Mucosa of descending colon (tissue), 3 donors: ENCODE data around the gene COL18A1. TPM values are rescaled to one million over a fixed set of nuclear protein-coding genes. Genes with fewer than 3 reads are reported as not detected.
"Not testable (repeated sequence)": the region's sequence is repeated elsewhere in the genome, so short reads cannot be mapped to it uniquely, and the experiment has no call there.

Experiments used
- ATAC-seq: fragments of 200-7000 bp; cut with Tn5 transposase; one replicate; pipeline ENCODE4 v1.9.1; 2020; ENCODE audit warnings: mild to moderate bottlenecking, moderate library complexity
- DNase-seq, 3 donors: peaks; one replicate each; pipeline ENCODE4 v3.0.0-alpha.2; 2020
- H3K36me3 ChIP-seq: fragments of 200-600 bp; one replicate; pipeline ENCODE4 v1.8.0; 2021; ENCODE audit warnings: low read depth, mild to moderate bottlenecking
- H3K4me1 ChIP-seq: fragments of 200-600 bp; one replicate; pipeline ENCODE4 v1.8.0; 2021; ENCODE audit warnings: low read depth, mild to moderate bottlenecking
- H3K4me3 ChIP-seq: fragments of 200-600 bp; one replicate; pipeline ENCODE4 v1.8.0; 2021; ENCODE audit warnings: mild to moderate bottlenecking
- H3K9me3 ChIP-seq: fragments of 200-600 bp; one replicate; pipeline ENCODE4 v1.8.0; 2021; ENCODE audit warnings: mild to moderate bottlenecking
- intact Hi-C, 2 donors: fragments of 100-400 bp; cut with DNase I in 1 of 2; cut with micrococcal nuclease in 1 of 2; formaldehyde crosslinking; loops; one replicate each; pipeline versions ENCODE4 v1.11.0 to v1.11.1; 2022; cut with DNase I, micrococcal nuclease
- total RNA-seq, 3 donors: library from RNA; stranded (reverse); fragmentation: NEBNext Ultra II Directional in 2 of 3; extraction: Animal tissue kit (Norgen Biotek cat#: 25700) in 2 of 3; gene quantifications; one replicate each; pipeline versions ENCODE4 v1.2.1 to v1.2.4, GENCODE V29; 2021 to 2023
- TF ChIP-seq, protein P1 (sequence below): fragments of 200-600 bp; IDR thresholded peaks from one replicate; pipeline ENCODE4 v1.8.0; 2022; ENCODE audit warnings: antibody characterized with exemption, mild to moderate bottlenecking
- donor health status: DM: no; HTN: no; CAD: no; lungs with moderate emphysema.
- donor health status: DM: no; HTN: no; CAD: no.
- donor health status: DM: no; HTN: yes; CAD: no.

The COL18A1 gene
- total RNA-seq, 3 donors from 2014 or later, result 4.6 to 46.9 (median 21.3) TPM

- DNase-seq (peak in 2 of 3 donors; percentile 23 to 31), ATAC-seq (no peak)
- H3K9me3 ChIP-seq, result no peaks in the 10 kb centered on the region
- H3K4me1 ChIP-seq, result no peaks in the 10 kb centered on the region
- H3K4me3 ChIP-seq, result no peak overlapping the region
- TF ChIP-seq, protein P1, sequence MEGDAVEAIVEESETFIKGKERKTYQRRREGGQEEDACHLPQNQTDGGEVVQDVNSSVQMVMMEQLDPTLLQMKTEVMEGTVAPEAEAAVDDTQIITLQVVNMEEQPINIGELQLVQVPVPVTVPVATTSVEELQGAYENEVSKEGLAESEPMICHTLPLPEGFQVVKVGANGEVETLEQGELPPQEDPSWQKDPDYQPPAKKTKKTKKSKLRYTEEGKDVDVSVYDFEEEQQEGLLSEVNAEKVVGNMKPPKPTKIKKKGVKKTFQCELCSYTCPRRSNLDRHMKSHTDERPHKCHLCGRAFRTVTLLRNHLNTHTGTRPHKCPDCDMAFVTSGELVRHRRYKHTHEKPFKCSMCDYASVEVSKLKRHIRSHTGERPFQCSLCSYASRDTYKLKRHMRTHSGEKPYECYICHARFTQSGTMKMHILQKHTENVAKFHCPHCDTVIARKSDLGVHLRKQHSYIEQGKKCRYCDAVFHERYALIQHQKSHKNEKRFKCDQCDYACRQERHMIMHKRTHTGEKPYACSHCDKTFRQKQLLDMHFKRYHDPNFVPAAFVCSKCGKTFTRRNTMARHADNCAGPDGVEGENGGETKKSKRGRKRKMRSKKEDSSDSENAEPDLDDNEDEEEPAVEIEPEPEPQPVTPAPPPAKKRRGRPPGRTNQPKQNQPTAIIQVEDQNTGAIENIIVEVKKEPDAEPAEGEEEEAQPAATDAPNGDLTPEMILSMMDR, result no peak
- no peaks in the 10 kb centered on the region for H3K36me3 ChIP-seq
- intact Hi-C loops, result no loop called here
These were observed 94.3 kb downstream of the COL18A1 start for GRCh38 chr21:45499201-45499750.

DNA sequence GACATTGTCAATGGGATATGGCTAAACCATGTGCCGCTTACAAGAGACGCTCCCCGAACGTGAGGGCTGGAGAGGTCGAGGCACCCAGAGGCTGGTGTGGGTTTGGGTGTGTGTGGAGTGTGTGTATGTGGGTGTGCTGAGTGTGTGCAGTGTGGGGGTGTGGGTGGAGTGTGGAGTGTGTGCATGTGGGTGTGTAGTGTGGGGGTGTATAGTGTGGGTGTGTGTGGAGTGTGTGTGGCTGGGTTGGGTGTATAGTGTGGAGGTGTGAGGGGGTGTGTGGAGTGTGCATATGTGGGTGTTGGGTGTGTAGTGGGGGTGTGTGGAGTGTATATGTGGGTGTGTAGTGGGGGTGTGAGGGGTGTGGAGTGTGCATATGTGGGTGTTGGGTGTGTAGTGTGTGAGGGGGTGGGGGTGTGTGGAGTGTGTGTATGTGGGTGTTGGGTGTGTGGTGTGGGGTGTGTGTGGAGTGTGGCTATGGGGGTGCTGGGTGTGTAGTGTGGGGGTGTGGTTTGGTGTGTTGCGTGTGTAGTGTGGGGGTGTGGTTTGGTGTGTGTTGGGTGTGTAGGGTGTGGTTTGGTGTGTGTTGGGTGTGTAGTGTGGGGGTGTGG is 95.1 kb downstream of the COL18A1 start:
- TF ChIP-seq, protein P1, result no peak
- no peaks in the 10 kb centered on the region for H3K9me3 ChIP-seq
- no peaks in the 10 kb centered on the region for H3K36me3 ChIP-seq
- ATAC-seq (no peak), DNase-seq (peak in 2 of 3 donors; percentile 13 to 15)
- no peaks in the 10 kb centered on the region for H3K4me1 ChIP-seq
- intact Hi-C loops, result no loop called here
- no peak overlapping the region for H3K4me3 ChIP-seq

DNA sequence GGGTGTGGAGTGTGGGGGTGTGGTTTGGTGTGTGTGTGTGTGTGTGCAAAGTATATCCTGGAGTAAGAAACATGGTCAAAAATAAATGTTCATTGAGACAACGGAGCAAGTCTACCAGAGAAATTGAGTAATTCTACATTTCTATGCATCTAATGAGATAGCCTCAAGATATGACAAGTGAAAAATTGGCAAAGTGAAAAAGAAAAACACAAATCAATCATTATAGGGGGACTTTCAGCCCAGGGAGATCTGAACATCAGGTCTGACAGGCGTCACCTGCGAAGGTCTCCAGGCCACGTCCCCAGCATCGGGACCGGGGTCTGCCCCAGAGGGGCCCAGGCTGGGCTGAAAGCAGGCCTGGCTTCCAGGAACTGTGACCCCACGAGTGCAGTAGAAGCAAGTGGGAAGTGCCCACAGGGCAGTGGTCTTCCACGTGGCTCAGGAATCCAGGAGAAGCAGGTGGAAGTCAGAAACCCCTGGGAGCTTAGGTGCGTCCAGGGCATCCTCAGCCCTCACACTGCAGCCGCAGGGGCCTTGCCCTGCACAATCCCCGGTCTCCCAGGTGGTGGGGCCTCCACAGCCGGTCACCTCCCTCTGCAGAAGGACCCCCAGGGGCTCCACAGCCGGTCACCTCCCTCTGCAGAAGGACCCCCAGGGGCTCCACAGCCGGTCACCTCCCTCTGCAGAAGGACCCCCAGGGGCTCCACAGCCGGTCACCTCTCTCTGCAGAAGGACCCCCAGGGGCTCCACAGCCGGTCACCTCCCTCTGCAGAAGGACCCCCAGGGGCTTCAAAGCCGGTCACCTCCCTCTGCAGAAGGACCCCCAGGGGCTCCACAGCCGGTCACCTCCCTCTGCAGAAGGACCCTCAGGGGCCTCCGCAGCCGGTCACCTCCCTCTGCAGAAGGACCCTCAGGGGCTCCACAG is 96.4 kb downstream of the COL18A1 start:
- ATAC-seq, H3K4me1 ChIP-seq, H3K4me3 ChIP-seq, H3K9me3 ChIP-seq, H3K36me3 ChIP-seq, intact Hi-C loops: not testable (repeated sequence)
- peak in 2 of 3 donors; percentile 21 to 35 for DNase-seq

GRCh38 chr21:45502006-45502345 is 97.0 kb downstream of the COL18A1 start:
- Histone ChIP-seq H3K4me1 (no peaks in the 10 kb centered on the region), H3K36me3 (no peaks in the 10 kb centered on the region), H3K9me3 (no peaks in the 10 kb centered on the region), H3K4me3 (no peak overlapping the region)
- ATAC-seq (no peak), DNase-seq (peak in 1 of 3 donors; percentile 19)
- intact Hi-C loops, result no loop called here
- TF ChIP-seq, protein P1, result no peak

GRCh38 chr21:45502600-45502999 is 97.6 kb downstream of the COL18A1 start:
- ATAC-seq, result no peak
- Histone ChIP-seq H3K4me3 (no peak overlapping the region), H3K4me1 (no peaks in the 10 kb centered on the region), H3K36me3 (no peaks in the 10 kb centered on the region), H3K9me3 (no peaks in the 10 kb centered on the region)
- intact Hi-C loops, result no loop called here
- peak in 2 of 3 donors; percentile 7 to 17 for DNase-seq
- TF ChIP-seq, protein P1, result no peak

- H3K9me3 ChIP-seq, H3K4me3 ChIP-seq, ATAC-seq, H3K4me1 ChIP-seq, DNase-seq, H3K36me3 ChIP-seq, intact Hi-C loops: not testable (repeated sequence)
These were observed 98.3 kb downstream of the COL18A1 start for GRCh38 chr21:45503226-45503625.
